GM19463 (cell line): ENCODE data around the gene FYCO1.
A peak's percentile ranks its signal among the peaks of the same experiment; 100 is the strongest.

Experiments
- ATAC-seq: cut with Tn5 transposase; IDR thresholded peaks from one replicate; pipeline ENCODE4 v1.9.1; 2021; ENCODE audit warnings: mild to moderate bottlenecking, moderate library complexity; ENCODE audit not compliant: unreplicated experiment

The FYCO1 gene

GRCh38 chr3:45921158-45922038, 74.2 kb downstream of the FYCO1 start:
- ATAC-seq, result no peak

GRCh38 chr3:45917146-45917898, 78.3 kb downstream of the FYCO1 start:
- ATAC-seq, result no peak

GRCh38 chr3:45915518-45916231, 79.9 kb downstream of the FYCO1 start:
- peak; percentile 91 for ATAC-seq

- no peak for ATAC-seq
Observed at GRCh38 chr3:45915059-45915439, 80.6 kb downstream of the FYCO1 start.

- ATAC-seq, result no peak
Observed at GRCh38 chr3:45914362-45915058, 81.1 kb downstream of the FYCO1 start.

GRCh38 chr3:45912435-45912834, 83.2 kb downstream of the FYCO1 start:
- ATAC-seq, result no peak

GRCh38 chr3:45911511-45912226, 84.0 kb downstream of the FYCO1 start:
- ATAC-seq, result no peak

GRCh38 chr3:45910892-45911291, 84.7 kb downstream of the FYCO1 start:
- no peak for ATAC-seq

- ATAC-seq, result no peak
Observed at GRCh38 chr3:45909542-45909941, 86.1 kb downstream of the FYCO1 start.

- ATAC-seq, result no peak
Observed at GRCh38 chr3:45908761-45909160, 86.9 kb downstream of the FYCO1 start.

- no peak for ATAC-seq
Observed at GRCh38 chr3:45907769-45908705, 87.6 kb downstream of the FYCO1 start.

- ATAC-seq, result no peak
Observed at GRCh38 chr3:45906681-45907407, 88.8 kb downstream of the FYCO1 start.

GRCh38 chr3:45905755-45906154, 89.9 kb downstream of the FYCO1 start:
- ATAC-seq, result no peak

GRCh38 chr3:45904931-45905330, 90.7 kb downstream of the FYCO1 start:
- ATAC-seq, result no peak

GRCh38 chr3:45896956-45897355, 98.7 kb downstream of the FYCO1 start:
- ATAC-seq, result no peak

GRCh38 chr3:45895686-45896468, 99.7 kb downstream of the FYCO1 start:
- no peak for ATAC-seq

- no peak for ATAC-seq
Observed at GRCh38 chr3:45894015-45894414, 101.6 kb downstream of the FYCO1 start.

- no peak for ATAC-seq
Observed at GRCh38 chr3:45892161-45892560, 103.5 kb downstream of the FYCO1 start.
